Smooth muscle cell (in vitro differentiated cells): ENCODE results near the gene ACAP3. TPM values are rescaled to one million over a fixed set of nuclear protein-coding genes. Genes with fewer than 3 reads are reported as not detected.

ENCODE experiments used
- DNase-seq: peaks from one replicate; lab custom pipeline; 2025; ENCODE audit not compliant: unreplicated experiment; lab: John Stamatoyannopoulos, UW
- H2AFZ ChIP-seq: fragments of 200-600 bp; sonication (generic); 2 replicates; pipeline ENCODE4 v1.6.0; 2016; ENCODE audit warnings: antibody characterized with exemption, low read depth, mild to moderate bottlenecking
- H3F3A ChIP-seq: fragments of 200-600 bp; sonication (generic); 2 replicates; pipeline ENCODE4 v1.6.0; 2017; ENCODE audit warnings: antibody characterized with exemption, low read depth
- H3K27ac ChIP-seq: fragments of 200-600 bp; sonication (generic); 2 replicates; pipeline ENCODE4 v1.5.1; 2016; ENCODE audit warnings: low read depth, mild to moderate bottlenecking
- H3K27me3 ChIP-seq: fragments of 200-600 bp; sonication (generic); 2 replicates; pipeline ENCODE4 v1.6.1; 2016; ENCODE audit warnings: low read depth, mild to moderate bottlenecking
- H3K36me3 ChIP-seq: fragments of 200-600 bp; sonication (generic); 2 replicates; pipeline ENCODE4 v1.5.1; 2016; ENCODE audit warnings: low read depth
- H3K4me1 ChIP-seq: fragments of 200-600 bp; sonication (generic); 2 replicates; pipeline ENCODE4 v1.5.1; 2016; ENCODE audit warnings: low read depth
- H3K4me2 ChIP-seq: fragments of 200-600 bp; sonication (generic); 2 replicates; pipeline ENCODE4 v1.6.0; 2016; ENCODE audit warnings: mild to moderate bottlenecking
- H3K4me3 ChIP-seq: fragments of 200-600 bp; sonication (generic); 2 replicates; pipeline ENCODE4 v1.5.1; 2016; ENCODE audit warnings: mild to moderate bottlenecking
- H3K79me2 ChIP-seq: fragments of 200-600 bp; sonication (generic); 2 replicates; pipeline ENCODE4 v1.6.0; 2016; ENCODE audit warnings: low read depth, mild to moderate bottlenecking
- H3K9ac ChIP-seq: fragments of 200-600 bp; sonication (generic); 2 replicates; pipeline ENCODE4 v1.6.0; 2016; ENCODE audit warnings: low read depth
- H3K9me3 ChIP-seq: fragments of 200-600 bp; sonication (generic); replicated peaks from 2 replicates; pipeline ENCODE4 v1.5.1; 2016; ENCODE audit warnings: low read depth
- H4K20me1 ChIP-seq: fragments of 200-600 bp; sonication (generic); 2 replicates; pipeline ENCODE4 v1.6.0; 2016; ENCODE audit warnings: low read depth
- WGBS: methylation state at CpG from one replicate; pipeline ENCODE4 v1.1.7; 2016; ENCODE audit warnings: low lambda C conversion rate; 5-methylcytosine and 5-hydroxymethylcytosine counted together
- polyA plus RNA-seq: library from polyadenylated mRNA; unstranded; fragments of >200 nt; fragmentation: Nextera tagmentation; extraction: Ambion mirVana; gene quantifications from 2 replicates; pipeline ENCODE4 v1.2.1, GENCODE V29; 2016
- total RNA-seq: library from RNA; depleted of rRNA; stranded (reverse); fragments of >200 nt; gene quantifications from 2 replicates; pipeline ENCODE4 v1.2.3, GENCODE V29; 2014
- TF ChIP-seq, protein P1 (sequence below): fragments of 200-600 bp; sonication (generic); IDR thresholded peaks from 2 replicates; pipeline ENCODE4 v1.5.1; 2017; ENCODE audit warnings: borderline replicate concordance, mild to moderate bottlenecking, antibody characterized with exemption; ENCODE audit not compliant: insufficient read depth, poor library complexity, severe bottlenecking

Gene ACAP3
- total and polyA plus RNA-seq, 2 experiments from 2014 or later, result 29.9 to 63.9 TPM

- H2AFZ ChIP-seq, result no peak overlapping the region
- H3K4me1 ChIP-seq, result peaks cover 7% of the 10 kb centered on the region
- H3K27ac ChIP-seq, result no peak overlapping the region
- no peaks in the 10 kb centered on the region for H3K9me3 ChIP-seq
- H3K4me2 ChIP-seq, result no peak overlapping the region
- TF ChIP-seq, protein P1, sequence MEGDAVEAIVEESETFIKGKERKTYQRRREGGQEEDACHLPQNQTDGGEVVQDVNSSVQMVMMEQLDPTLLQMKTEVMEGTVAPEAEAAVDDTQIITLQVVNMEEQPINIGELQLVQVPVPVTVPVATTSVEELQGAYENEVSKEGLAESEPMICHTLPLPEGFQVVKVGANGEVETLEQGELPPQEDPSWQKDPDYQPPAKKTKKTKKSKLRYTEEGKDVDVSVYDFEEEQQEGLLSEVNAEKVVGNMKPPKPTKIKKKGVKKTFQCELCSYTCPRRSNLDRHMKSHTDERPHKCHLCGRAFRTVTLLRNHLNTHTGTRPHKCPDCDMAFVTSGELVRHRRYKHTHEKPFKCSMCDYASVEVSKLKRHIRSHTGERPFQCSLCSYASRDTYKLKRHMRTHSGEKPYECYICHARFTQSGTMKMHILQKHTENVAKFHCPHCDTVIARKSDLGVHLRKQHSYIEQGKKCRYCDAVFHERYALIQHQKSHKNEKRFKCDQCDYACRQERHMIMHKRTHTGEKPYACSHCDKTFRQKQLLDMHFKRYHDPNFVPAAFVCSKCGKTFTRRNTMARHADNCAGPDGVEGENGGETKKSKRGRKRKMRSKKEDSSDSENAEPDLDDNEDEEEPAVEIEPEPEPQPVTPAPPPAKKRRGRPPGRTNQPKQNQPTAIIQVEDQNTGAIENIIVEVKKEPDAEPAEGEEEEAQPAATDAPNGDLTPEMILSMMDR, result no peak
- H3K9ac ChIP-seq, result no peak overlapping the region
- no peaks in the 10 kb centered on the region for H4K20me1 ChIP-seq
- no peaks in the 10 kb centered on the region for H3K36me3 ChIP-seq
- H3K79me2 ChIP-seq, result no peaks in the 10 kb centered on the region
- no peaks in the 10 kb centered on the region for H3F3A ChIP-seq
- 91% methylated on average over 13 of the region's 13 CpGs for WGBS
- no peaks in the 10 kb centered on the region for H3K27me3 ChIP-seq
- no peak overlapping the region for H3K4me3 ChIP-seq
- no peak for DNase-seq
Measured at GRCh38 chr1:1278620-1279019, 29.1 kb downstream of the ACAP3 start.

- H3K4me3 ChIP-seq, result no peak overlapping the region
- H3K36me3 ChIP-seq, result no peaks in the 10 kb centered on the region
- no peak overlapping the region for H2AFZ ChIP-seq
- no peak overlapping the region for H3K9ac ChIP-seq
- no peak for DNase-seq
- H4K20me1 ChIP-seq, result peaks cover 23% of the 10 kb centered on the region
- no peaks in the 10 kb centered on the region for H3F3A ChIP-seq
- TF ChIP-seq, protein P1, result no peak
- peaks cover 18% of the 10 kb centered on the region for H3K4me1 ChIP-seq
- H3K79me2 ChIP-seq, result peaks cover 26% of the 10 kb centered on the region
- H3K27ac ChIP-seq, result peak overlapping the region; percentile 15
- no peaks in the 10 kb centered on the region for H3K9me3 ChIP-seq
- H3K27me3 ChIP-seq, result no peaks in the 10 kb centered on the region
- no peak overlapping the region for H3K4me2 ChIP-seq
- 67% methylated on average over 9 of the region's 9 CpGs for WGBS
Measured at GRCh38 chr1:1275836-1276235, 31.9 kb downstream of the ACAP3 start.

DNA sequence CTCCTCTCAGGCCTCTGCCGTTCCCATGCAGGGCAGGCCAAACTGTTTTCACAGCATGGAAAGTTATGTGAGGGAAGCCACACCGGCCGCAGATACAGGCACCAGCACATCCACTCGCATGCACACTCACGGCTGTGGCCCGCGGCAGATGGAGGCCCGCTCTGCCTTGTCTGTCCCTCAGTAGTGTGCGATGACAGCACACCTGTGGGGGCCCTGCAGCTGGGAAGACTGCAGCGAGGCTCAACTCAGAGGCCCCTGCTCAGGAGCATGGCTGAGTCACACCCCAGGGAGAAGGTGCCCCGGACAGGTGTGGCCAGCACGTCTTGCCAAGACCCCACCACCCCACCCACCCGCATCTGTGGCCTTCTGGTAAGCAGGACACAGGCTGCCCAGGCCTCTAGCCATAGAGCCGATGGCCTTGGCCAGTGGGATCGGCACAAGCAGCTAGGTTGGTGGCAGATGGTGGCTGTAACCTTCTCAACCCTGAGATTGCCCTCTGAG lies 32.7 kb downstream of the ACAP3 start:
- DNase-seq, result no peak
- TF ChIP-seq, protein P1, result no peak
- Histone ChIP-seq H3K4me3 (no peak overlapping the region), H3K36me3 (no peaks in the 10 kb centered on the region), H3K79me2 (peaks cover 34% of the 10 kb centered on the region), H3K9ac (no peak overlapping the region), H3K4me2 (peak overlapping the region; percentile 98), H4K20me1 (peaks cover 32% of the 10 kb centered on the region), H3F3A (no peaks in the 10 kb centered on the region), H3K27ac (no peak overlapping the region), H2AFZ (no peak overlapping the region), H3K9me3 (no peaks in the 10 kb centered on the region), H3K4me1 (peaks cover 18% of the 10 kb centered on the region), H3K27me3 (no peaks in the 10 kb centered on the region)
- 90% methylated on average over 15 of the region's 15 CpGs for WGBS

DNA sequence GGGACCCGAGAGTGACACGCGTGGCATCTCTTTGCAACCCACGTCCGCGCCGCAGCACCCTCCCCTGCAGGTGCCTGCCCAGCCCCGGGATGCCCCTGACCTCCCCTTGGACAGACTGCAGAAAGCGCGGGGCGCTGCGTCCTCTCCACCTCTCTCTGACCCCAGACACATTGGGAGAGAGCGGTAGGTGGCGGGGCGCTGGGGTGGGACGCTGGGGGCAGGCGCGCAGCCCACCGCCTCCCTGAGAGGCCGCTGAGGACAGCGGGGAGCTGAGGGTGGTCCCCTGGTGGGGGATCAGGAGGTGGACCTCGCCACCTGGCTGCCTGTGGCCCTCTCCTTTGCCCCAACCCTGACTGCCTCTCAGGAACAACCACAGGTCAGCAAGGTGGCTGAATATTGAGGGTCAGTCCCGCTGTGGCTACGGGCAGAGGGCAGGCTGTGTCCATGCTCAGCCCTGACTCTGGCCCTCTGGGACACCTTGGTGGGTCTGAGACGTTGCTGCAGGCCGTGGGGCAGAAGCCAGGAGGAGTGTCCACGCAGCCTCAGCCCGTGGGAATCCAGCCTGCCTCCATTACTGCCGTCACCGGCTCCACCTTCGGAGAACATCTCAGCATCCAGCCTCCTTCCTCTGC lies 33.3 kb downstream of the ACAP3 start:
- H3K9ac ChIP-seq, result peak overlapping the region; percentile 97
- H3K4me3 ChIP-seq, result peak overlapping the region; percentile 85
- H2AFZ ChIP-seq, result peak overlapping the region; percentile 75
- H3K36me3 ChIP-seq, result no peaks in the 10 kb centered on the region
- TF ChIP-seq, protein P1, result no peak
- H4K20me1 ChIP-seq, result peaks cover 38% of the 10 kb centered on the region
- WGBS, result 51% methylated on average over 15 of the region's 31 CpGs
- H3F3A ChIP-seq, result no peaks in the 10 kb centered on the region
- H3K4me1 ChIP-seq, result peaks cover 18% of the 10 kb centered on the region
- H3K79me2 ChIP-seq, result peaks cover 40% of the 10 kb centered on the region
- no peaks in the 10 kb centered on the region for H3K27me3 ChIP-seq
- H3K4me2 ChIP-seq, result peak overlapping the region; percentile 98
- H3K27ac ChIP-seq, result no peak overlapping the region
- DNase-seq, result no peak
- no peaks in the 10 kb centered on the region for H3K9me3 ChIP-seq
